HG03558 (cell line): ENCODE results near the gene IGFLR1.
"Not testable (repeated sequence)": the region's sequence is repeated elsewhere in the genome, so short reads cannot be mapped to it uniquely, and the experiment has no call there.

ENCODE experiments used
- ATAC-seq: cut with Tn5 transposase; IDR thresholded peaks from one replicate; pipeline ENCODE4 v1.9.1; 2021; ENCODE audit warnings: moderate number of reproducible peaks; ENCODE audit not compliant: unreplicated experiment; ENCODE audit errors: extremely low read depth

Gene IGFLR1

DNA sequence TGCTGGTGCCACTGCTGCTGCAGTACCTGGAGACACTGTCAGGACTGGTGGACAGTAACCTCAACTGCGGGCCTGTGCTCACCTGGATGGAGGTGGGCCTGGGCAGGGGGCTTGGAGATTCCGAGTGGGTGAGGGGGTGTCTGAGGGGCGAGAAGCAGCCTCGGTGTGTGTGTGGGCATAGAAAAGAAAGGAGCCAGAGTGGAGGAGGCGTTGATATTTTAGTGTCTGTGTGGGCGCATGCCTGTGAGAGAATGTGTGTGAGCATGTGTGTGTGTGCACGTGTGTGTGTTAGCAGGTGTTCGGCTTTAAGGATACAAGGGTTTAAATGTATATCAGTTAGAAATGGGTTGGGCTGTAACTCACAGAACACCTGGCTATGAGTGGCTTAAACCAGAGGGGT, 36.8 kb upstream of the IGFLR1 start:
- no peak for ATAC-seq

DNA sequence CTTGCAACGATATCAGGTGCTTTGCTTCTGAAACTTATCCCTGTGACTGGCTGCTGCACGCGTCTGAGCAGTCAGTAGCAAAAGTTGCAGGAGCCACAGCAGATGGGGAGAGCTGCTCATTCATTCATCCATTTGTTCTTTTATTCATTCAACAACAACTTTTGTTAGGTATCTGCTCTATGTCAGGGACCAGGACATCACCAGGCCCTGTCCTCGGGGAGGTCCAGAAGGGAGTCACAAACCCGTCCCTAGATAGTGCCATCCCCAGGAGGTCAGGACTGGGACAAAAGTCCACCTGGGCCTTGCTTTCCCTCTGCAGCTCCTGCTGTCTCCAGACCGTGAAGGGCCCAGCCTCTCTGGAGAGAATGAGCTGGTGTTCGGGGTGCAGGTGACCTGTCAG, 35.7 kb upstream of the IGFLR1 start:
- ATAC-seq, result no peak

DNA sequence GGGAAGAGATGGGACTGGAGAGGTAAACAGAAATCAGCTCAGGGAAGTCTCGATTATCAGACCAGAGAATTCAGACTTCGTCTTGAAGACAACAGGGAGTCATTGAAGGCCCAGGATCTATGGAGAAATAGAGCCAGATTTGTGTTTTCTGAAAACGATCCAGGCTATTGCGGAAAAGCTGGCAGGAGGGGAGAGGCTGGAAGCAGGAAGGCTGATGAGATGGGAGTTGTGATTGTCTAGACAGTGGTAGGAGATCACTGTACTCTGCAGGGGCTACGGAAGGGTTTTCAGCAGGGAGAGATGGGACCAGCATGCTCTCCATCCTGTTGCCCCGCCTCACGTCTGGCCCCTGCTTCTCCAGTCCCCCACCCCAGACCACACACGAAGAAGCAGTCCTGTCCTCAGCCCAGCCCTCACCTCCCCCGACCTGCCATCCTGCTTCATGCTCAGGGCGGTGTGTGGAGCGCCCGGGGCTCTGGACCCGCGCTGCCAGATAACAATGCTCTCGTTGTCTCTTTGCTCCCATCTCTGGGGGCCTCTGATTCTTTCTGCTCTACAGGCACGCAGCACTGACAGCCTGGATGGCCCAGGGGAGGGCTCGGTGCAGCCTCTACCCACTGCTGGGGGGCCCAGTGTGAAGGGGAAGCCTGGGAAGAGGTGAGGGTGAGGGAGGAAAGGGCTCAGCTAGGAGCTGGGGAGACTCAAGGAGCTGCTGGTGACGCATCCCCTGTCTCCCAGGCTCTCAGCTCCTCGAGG, 35.0 kb upstream of the IGFLR1 start:
- no peak for ATAC-seq

DNA sequence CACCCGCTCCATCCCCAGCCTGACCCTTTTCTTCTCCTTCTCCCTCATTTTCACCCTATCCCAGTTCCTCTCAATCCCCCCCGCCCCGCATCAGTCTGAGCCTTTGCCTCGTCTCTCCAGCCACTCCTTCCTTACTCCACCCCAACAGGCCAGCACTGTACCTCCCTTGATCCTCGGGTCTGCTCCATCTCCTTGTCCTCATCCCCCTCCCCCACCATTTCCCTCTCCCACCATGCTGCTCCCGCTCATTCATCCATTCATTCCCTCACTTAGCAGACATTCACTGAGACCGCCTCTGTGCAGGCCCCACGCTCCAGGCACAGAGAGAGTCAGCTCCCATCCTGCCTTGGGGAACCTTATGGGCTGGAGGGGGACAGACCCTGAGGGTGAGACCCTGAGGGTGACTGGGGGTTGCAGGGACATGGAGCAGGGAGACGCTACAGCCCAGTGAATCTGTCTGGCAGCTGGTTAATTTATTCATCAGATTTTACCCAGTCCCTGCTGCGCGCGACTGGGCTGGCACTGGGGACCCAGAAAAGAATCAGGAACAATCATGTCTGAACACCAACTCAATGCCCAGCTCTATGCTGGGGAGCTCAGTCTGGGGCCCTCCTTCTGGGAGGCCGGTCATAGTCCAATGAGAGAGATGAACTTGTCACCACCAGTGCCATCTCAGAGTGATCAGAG, 34.0 kb upstream of the IGFLR1 start:
- no peak for ATAC-seq

DNA sequence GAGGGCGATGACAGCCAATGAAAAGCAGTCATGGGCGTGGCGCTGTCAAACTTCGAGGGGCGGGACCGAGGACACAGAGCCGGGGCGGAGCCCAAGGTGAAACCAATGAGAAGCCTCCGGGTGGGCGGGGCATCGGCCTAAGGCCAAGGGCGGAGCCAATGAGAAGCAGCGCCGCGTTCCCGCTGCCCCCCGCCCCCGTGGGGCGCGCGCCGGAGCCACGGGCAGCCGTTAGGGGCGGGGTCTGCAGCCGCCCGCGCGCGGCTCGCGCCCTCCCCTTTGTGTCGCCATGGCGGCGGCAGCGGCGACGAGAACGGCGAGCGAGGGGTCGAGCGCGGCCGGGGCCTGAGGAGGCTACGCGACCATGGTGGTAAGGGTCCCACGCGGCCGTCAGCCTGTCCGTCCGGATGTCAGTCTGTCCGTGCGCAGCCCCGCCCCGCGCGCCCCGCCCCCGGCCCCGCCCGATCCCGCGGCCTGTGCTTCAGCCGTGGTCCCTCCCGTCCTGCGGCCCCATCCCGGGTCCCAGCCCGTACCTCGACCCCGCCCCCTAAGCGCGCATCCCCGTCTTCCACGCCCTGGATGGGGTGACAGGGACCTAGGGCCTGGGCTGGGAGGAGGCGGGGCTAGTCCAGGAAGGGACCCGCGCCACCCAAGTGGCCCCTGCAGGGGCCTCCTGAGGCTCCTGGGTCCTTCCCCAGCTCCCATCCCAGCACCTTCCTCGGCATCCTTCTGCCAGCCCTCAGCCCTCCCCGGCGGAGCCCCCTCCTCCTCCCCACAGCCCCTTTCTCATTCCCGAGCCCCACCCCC, 33.2 kb upstream of the IGFLR1 start, which contains the start of gene ARHGAP33:
Gene ARHGAP33, plus strand, starts transcription at position 267 of the 804 bp plus-strand sequence. Its CDS starts 95 bp downstream, at position 362.
- ATAC-seq, result peak; percentile 87

DNA sequence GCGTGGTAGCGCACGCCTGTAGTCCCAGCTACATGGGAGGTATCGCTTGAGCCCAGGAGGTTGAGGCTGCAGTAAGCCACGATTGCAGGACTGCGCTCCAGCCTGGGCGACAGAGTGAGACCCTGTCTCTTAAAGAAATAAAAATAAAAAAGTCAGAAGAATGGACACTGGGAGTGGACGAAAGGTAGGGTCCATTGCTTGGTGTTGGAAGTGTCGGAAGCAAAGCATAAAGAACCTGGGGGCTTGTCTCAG, 32.7 kb upstream of the IGFLR1 start:
- ATAC-seq, result no peak

DNA sequence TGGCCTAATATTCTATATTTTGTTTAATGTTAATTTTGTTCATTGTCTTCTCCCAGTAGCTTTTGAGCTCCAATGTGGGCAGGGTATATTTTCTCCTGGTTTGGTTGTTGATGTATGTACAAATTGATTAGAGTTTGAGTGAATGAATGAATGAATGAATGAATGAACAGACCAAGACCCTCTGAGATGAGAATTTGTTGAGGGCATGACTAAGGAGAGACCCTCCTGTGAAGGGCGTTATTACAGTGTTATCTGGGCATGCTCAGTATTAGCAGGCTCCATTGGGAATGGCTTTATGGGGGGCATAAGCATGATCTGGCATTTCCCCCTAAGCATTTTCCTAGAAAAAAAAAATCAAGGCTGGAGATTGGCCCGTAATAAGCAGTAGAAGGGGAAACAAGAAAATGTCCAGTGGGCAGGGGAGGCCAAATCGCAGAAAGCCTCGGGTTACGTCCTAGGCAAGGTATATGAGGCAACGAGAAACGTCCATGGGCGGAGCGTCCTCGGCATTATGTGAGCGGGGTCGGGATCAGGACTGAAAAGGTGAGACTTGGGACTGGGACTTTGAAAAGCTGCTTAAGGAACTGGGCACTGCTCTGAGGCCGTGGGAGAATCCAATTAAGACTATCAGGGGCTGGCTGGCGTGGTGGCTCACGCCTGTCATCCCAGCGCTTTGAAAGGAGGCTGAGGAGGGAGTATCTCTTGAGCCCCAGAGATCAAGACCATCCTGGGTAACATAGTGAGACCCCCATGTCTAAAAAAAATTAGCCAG, 32.2 kb upstream of the IGFLR1 start:
- ATAC-seq, result no peak

DNA sequence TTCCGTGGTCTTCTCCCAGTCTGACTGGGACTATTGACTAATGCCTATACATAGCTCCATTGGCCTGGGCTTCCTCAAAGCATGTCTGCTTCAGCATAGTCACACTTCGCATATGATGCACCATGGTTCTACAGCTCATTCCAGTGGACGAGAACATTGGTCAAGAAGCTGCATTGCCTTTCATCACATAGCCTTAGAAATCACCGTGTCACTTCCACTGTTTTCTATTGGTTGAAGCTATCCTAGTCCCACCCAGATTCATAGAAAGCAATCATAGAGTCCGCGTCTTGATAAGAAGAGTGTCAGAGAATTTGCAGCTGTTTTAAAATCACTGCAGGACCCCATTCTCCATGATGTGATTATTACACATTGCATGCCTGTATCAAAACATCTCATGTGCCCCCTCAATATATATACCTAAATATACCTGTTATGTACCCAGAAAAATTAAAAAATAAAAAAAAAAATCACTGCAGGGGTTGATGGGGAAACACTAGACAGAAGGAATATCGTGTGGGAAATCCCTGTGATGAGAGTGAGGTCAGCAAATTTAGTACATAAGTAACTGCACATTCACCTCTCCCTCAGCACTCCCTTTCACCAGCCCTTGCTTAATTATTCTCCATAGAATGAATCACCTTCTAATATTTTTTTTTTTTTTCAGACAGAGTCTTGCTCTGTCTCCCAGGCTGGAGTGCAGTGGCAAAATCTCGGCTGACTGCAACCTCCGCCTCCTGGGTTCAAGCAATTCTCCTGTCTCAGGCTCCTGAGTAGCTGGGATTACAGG, 31.0 kb upstream of the IGFLR1 start:
- ATAC-seq, result no peak

DNA sequence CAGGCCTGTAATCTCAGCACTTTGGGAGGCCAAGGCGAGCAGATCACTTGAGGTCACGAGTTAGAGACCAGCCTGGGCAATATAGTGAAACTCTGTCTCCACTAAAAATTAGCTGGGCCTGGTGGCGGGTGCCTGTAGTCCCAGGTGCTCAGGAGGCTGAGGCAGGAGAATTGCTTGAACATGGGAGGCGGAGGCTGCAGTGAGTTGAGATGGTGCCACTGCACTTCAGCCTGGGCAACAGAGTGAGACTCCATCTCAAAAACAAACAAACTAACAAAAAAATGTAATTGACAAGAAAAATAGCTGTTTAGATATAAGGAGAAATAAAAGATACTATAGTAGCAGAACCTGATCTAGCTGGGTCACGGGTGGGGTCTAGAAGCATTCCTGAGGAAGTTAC, 30.1 kb upstream of the IGFLR1 start:
- ATAC-seq, result not testable (repeated sequence)

DNA sequence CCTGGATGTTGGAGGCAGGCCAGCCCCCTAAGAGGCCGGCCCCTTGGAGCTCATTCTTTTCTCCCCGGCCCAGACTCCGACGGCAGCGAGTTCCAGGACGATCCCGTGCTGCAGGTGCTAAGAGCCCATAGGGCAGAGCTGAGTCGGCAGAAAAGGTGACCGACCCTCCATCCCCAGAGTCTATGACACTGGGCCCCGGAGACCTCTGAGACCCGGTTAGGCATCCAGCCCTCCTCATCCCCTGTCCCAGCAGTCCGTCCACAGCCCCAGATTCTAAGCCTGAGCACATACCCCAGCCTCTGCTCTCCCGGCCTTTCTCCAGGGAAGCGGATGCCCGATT, 25.8 kb upstream of the IGFLR1 start:
- ATAC-seq, result no peak

DNA sequence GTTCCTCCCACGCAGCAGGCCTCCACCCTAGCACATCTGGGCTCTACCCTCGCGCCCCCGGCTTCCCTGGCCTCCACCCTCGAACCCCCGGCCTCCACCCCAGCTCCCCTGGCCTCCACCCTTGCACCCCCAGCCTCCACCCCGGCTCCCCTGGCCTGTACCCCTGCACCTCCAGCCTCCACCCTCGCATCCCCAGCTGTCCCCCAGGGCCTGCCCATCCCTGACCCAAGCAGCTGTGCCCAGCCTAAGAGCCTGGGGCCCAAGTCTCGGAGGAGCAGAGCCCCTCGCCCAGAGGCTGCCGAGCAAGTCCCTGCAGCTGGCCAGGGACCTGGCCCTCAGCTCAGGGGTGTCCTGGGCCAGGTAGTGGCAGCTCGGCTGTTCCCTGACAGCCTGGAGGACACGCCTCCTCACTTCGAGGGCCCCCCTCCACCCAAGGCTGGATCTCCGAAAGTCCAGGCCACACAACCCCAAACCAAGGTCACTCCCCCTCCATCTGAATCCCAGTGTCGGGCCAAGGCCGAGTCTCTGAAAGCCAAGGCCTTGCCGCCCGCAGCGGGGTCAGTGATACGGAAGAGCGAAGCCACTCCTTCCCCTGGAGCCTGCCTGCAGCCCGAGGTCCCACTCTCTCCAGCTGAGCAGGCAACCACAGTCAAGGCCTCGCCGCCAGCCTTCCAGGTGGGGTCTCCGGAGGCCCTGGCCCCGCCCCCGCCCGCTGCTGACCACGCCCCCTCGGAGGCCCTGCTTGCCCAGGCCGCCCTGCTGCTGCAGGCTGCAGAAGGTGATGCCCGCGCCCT, 25.2 kb upstream of the IGFLR1 start:
- ATAC-seq, result no peak

DNA sequence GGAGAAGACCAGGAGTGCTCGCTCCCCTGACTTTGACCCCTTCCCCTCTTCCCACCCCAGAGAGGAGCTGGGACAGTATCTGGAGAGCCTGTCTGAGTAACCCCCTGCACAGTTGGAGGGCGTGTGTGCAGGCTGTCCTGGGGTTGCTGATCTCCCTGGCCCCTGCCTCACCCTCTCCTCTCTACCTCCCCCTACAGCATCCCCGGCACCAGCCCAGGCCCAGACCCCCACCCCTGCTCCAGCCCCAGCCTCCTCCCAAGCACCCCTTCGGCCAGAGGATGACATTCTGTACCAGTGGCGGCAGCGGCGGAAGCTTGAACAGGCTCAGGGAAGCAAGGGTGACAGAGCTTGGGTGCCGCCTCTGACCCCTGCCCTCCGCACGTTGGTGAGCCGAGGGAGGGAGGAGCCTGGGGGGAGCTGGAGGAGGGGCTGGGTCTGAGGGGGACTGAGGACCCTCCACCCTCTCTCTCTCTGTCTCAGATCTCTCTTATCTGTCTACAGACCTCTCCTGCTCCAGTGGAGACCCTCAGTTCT, 24.4 kb upstream of the IGFLR1 start:
- ATAC-seq, result no peak

DNA sequence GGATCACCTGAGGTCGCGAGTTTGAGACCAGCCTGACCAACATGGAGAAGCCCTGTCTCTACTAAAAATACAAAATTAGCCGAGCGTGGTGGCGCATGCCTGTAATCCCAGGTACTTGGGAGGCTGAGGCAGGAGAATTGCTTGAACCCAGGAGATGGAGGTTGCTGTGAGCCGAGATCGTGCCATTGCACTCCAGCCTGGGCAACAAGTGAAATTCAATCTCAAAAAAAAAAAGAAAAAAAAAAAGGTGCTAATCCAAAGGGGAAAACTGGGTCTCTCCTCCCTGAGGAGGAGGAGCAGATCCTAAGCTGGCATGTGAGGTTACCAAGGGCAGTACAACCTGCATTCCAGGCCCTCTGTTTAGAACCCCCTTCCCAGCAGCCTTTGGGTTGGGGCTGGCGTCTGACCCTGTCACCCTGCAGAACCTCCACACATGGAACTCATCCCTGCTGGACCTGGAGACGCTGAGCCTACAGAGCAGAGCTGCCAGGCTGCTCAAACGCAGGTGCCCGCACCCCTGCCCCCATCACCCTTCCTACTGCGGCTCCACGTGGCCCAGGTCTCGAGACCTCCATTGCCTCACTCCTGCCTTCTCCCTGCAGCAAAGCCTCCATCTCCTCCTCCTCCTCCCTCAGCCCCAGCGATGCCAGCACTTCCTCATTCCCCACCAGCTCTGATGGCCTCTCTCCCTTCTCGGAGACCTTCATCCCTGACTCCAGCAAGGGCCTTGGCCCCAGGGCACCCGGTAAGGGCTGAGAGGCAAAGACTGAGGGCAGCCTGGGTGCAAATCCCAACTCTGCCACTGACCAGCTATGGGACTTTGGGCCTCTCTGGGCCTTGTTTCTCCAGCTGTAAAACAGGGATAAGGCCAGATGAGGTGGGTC, 22.4 kb upstream of the IGFLR1 start:
- no peak for ATAC-seq

DNA sequence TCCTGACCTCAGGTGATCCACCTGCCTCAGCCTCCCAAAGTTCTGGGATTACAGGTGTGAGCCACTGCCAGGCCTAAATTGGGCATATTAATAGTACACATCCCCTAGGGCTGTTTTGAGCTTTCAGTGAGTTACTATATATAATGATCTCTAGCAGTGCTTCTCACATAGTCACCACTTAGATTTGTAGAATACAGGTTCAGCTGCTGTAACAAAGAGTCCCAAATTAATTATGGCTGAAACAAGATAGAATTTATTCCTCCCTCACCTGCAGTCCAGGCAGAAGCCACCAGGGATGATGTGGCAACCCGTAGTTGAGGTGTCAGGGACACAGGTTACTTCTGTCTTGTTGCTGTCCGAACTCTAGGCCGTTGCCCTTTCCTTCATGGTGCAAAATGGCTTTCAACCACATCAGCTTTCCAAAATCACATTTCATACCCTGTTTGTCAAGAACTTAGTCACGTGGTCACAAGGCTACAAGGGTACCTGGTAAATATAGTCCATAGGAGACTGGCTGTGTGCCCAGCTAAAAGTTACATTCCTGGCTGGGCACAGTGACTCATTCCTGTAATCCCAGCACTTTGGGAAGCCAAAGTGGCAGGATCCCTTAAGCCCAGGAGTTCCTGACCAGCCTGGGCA, 18.6 kb upstream of the IGFLR1 start:
- no peak for ATAC-seq

DNA sequence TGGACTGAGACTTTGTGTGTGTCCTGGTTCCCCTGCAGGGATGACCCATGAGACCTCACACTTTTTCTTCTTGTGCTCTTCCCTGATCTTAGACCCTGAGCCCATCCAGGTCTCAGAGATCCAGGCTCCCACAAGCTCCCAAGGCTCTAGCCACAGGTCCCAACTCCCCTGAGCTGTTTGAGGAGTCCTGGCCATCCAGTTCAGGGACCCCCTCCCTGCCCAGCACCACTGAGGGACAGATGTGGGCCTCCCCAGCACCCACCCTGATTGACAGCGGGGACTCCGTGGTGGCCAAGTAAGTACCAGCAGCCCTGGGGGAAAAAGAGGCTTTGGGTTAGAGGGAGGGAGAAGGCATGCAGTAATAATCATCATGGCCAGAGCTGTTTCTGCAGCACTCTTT, 17.4 kb upstream of the IGFLR1 start:
- no peak for ATAC-seq

DNA sequence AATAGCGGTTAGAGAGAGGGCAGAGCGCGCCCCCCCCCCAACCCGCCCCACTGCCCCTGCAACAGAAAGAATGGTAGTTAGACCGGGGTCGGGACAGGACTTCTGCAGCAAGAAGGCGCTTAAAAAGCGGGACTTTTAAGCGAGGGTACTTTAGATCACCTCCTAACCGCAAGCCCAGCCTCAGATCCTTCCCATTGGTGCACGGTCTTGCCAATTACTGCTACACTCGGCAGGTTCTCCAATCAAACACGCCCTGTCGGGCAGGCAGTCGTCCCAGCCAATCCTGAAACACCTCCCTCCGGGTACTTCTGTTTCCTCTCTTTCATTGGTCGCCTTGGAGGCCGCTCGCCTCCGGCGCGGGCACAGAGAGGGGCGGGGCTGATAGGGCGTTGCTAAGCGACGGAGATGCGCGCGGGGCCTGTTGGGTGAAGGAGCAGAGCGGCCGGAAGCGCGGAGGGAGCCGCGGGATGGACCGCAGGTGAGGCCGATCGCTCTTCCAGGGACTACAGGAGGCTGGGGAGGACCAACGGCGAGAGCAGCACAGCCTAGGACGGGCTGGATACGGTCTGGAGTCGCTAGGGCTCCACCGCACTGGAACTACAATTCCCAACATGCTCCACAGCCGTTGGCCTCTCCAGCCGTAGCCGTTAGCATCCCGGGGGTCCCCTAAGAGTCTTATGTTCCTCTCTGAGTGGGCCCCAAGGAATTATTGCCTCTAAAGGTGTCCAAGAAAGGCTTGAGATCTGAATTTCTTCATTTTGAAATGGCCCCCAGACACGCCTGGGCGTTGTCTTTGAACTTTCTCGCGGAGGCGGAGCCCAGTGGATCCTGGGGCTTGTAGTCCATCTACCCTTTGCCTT, 15.7 kb upstream of the IGFLR1 start, which contains the start of gene PROSER3:
Gene PROSER3, plus strand, starts transcription at position 428 of the 860 bp plus-strand sequence. Its CDS starts 40 bp downstream, at position 468.
- ATAC-seq, result peak; percentile 77
